ENCODE results near the gene FRMD5.

DNA sequence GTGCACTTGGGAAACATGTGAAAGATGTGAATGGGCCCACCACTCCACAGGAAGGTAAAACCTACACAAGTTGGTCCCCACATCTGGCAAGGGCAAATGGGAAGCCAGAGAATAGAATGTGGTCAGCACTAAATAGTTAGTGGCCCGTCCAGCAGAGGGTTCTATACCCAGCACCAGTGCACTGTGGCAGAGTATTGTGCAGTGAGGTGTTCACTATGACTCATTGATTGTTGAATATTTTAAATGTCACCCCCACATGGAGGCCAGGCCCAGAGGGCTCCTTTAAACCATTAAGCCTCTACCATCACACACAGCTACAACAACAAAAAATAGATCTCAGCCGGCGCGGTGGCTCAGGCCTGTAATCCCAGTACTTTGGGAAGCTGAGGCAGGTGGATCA lies 11.7 kb downstream of the FRMD5 start:
- TF ChIP-seq EP300 (IDR thresholded peaks at IDR 0.05; ENCODE audit: low read depth) (no peak), CTCF (IDR thresholded peaks at IDR 0.05) (no peak), POLR2AphosphoS5 (IDR thresholded peaks at IDR 0.05) (no peak), POLR2A (IDR thresholded peaks at IDR 0.05) (no peak)
